ENCODE measurements around the gene LZTS2.

DNA sequence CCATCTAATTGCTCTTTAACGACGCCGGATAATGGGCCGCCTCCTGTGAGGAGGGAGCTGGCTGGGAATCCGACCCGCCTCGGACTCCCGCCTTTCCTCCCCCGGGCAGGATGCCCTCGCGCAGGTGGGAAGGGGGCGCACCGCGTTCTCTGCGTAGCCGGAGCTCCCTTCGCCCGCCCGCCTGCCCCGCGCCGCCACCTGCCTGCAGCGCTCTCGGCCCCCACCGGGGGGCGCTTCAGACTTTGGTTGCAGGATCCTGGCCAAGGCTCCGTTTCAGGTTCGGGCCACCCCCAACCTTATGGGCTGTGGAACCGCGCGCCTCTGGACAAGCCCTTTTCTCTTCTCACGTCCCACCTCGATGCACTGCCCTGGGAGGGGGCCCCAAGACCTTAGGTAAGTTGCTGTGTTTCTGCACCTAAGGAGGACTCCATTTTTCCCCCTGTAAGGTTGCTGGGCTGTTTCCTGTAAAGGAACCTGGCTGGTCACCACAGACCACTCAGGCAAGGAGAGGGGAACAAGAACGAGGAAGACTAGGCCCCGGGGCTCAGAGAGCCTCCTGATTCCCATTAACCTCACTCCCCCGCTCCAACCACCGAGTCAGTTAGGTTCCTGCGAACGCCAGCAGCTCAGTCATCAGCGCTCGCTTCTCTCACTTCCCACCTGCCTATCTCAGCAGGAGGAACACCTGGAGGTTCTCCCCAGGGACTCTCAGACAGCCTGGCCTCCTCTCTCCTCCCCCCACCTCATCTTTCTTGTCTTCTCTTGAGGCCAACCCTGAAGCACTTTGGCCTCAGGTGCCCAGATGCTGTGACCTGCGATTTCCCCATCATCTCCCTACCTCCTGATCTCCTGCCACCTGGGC is 50.8 kb downstream of the LZTS2 start:
- TF ChIP-seq, protein P1, sequence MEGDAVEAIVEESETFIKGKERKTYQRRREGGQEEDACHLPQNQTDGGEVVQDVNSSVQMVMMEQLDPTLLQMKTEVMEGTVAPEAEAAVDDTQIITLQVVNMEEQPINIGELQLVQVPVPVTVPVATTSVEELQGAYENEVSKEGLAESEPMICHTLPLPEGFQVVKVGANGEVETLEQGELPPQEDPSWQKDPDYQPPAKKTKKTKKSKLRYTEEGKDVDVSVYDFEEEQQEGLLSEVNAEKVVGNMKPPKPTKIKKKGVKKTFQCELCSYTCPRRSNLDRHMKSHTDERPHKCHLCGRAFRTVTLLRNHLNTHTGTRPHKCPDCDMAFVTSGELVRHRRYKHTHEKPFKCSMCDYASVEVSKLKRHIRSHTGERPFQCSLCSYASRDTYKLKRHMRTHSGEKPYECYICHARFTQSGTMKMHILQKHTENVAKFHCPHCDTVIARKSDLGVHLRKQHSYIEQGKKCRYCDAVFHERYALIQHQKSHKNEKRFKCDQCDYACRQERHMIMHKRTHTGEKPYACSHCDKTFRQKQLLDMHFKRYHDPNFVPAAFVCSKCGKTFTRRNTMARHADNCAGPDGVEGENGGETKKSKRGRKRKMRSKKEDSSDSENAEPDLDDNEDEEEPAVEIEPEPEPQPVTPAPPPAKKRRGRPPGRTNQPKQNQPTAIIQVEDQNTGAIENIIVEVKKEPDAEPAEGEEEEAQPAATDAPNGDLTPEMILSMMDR (conservative IDR thresholded peaks at IDR 0.05; ENCODE audit: low read depth, low read length), result peak; percentile 79
- TF ChIP-seq POLR2A (IDR thresholded peaks at IDR 0.05; ENCODE audit: low read depth, low read length) (no peak), CEBPB (IDR thresholded peaks at IDR 0.05; ENCODE audit: low read depth, low read length) (no peak), RFX5 (IDR thresholded peaks at IDR 0.05; ENCODE audit: low read depth, low read length) (no peak)

All from IMR-90 (cell line).